H1 (cell line): ENCODE measurements around the gene CTSH. TPM values are rescaled to one million over a fixed set of nuclear protein-coding genes. Genes with fewer than 3 reads are reported as not detected.
A peak's percentile ranks its signal among the peaks of the same experiment; 100 is the strongest.

Source experiments
- CTCF ChIA-PET: fragments of 300-600 bp; sonication (Branson Sonifier 250); formaldehyde crosslinking; loops from one replicate; lab custom pipeline; 2021; ENCODE audit not compliant: partially characterized antibody; lab: Charles Lee
- POLR2A ChIA-PET: fragments of 300-600 bp; sonication (Branson Sonifier 250); formaldehyde crosslinking; loops from one replicate; lab custom pipeline; 2021; ENCODE audit warnings: inconsistent platforms; ENCODE audit not compliant: partially characterized antibody; lab: Charles Lee
- DNase-seq, 2 experiments: peaks; one replicate each; pipeline versions ENCODE4 v3.0.0 to v3.0.0-alpha.2; 2010 to 2022; ENCODE audit warnings: low spot score in 2 of 2, low read depth in 1 of 2, mixed read lengths in 1 of 2
- FAIRE-seq: peaks from 2 replicates; lab custom pipeline; 2011; peaks lifted over from hg19 to GRCh38; lab: Jason Lieb, UNC
- H2AFZ ChIP-seq: 2 replicates; pipeline ENCODE4 v1.8.1; 2012; ENCODE audit warnings: low read length, inconsistent platforms
- H2AK5ac ChIP-seq: 2 replicates; pipeline ENCODE4 v1.6.1; 2013; ENCODE audit warnings: low read depth, low read length
- H2BK120ac ChIP-seq: replicated peaks from 2 replicates; pipeline ENCODE3; 2013; ENCODE audit warnings: low read depth, low read length, inconsistent platforms
- H2BK12ac ChIP-seq: 2 replicates; pipeline ENCODE4 v1.6.1; 2013; ENCODE audit warnings: low read depth, low read length
- H2BK15ac ChIP-seq: 2 replicates; pipeline ENCODE4 v1.6.1; 2013; ENCODE audit warnings: low read length
- H2BK20ac ChIP-seq: 2 replicates; pipeline ENCODE4 v1.6.1; 2013; ENCODE audit warnings: low read length
- H2BK5ac ChIP-seq: 2 replicates; pipeline ENCODE4 v1.6.1; 2013; ENCODE audit warnings: low read depth, low read length
- H3K14ac ChIP-seq: 2 replicates; pipeline ENCODE4 v1.6.1; 2013; ENCODE audit warnings: inconsistent platforms; ENCODE audit not compliant: insufficient read length
- H3K18ac ChIP-seq: 2 replicates; pipeline ENCODE4 v1.6.1; 2013; ENCODE audit warnings: low read length; ENCODE audit errors: extremely low read depth
- H3K23ac ChIP-seq: 2 replicates; pipeline ENCODE4 v1.6.1; 2013; ENCODE audit warnings: inconsistent platforms; ENCODE audit not compliant: insufficient read length
- H3K23me2 ChIP-seq: 2 replicates; pipeline ENCODE4 v1.6.1; 2013; ENCODE audit warnings: low read depth, low read length
- H3K27ac ChIP-seq: 2 replicates; pipeline ENCODE4 v1.6.1; 2011; ENCODE audit warnings: low read depth, low read length, inconsistent platforms
- H3K27me3 ChIP-seq, 4 experiments: replicated peaks in 1 of 4; 1 replicate in 1 of 4; 2 replicates in 3 of 4; pipeline versions ENCODE4 v1.6.1 to v1.8.1; 2011 to 2013; ENCODE audit warnings: low read length in 3 of 4, mild to moderate bottlenecking in 3 of 4, inconsistent platforms in 2 of 4, mixed read lengths in 2 of 4, moderate library complexity in 1 of 4; ENCODE audit not compliant: control insufficient read depth in 3 of 4, insufficient read depth in 3 of 4; ENCODE audit errors: extremely low read depth in 1 of 4
- H3K36me3 ChIP-seq, 4 experiments: 2 replicates each; pipeline versions ENCODE4 v1.6.1 to v1.8.1; 2011 to 2013; ENCODE audit warnings: mild to moderate bottlenecking in 4 of 4, low read length in 3 of 4, moderate library complexity in 2 of 4, control low read depth in 1 of 4, inconsistent platforms in 1 of 4; ENCODE audit not compliant: insufficient read depth in 4 of 4, control insufficient read depth in 2 of 4
- H3K4ac ChIP-seq: replicated peaks from 2 replicates; pipeline ENCODE3; 2013; ENCODE audit warnings: low read length, low read depth, mixed read lengths, inconsistent platforms; ENCODE audit not compliant: insufficient read length
- H3K4me1 ChIP-seq, 4 experiments: replicated peaks in 1 of 4; 1 replicate in 1 of 4; 2 replicates in 3 of 4; pipeline versions ENCODE4 v1.6.1 to v1.8.1; 2011 to 2013; ENCODE audit warnings: low read length in 3 of 4, inconsistent platforms in 2 of 4, mixed read lengths in 1 of 4; ENCODE audit not compliant: insufficient read depth in 4 of 4, control insufficient read depth in 3 of 4
- H3K4me2 ChIP-seq, 2 experiments: 2 replicates each; pipeline versions ENCODE4 v1.6.1 to v1.8.1; 2011 to 2013; ENCODE audit warnings: low read depth in 2 of 2, low read length in 2 of 2, control low read depth in 1 of 2, inconsistent platforms in 1 of 2, mild to moderate bottlenecking in 1 of 2; ENCODE audit not compliant: insufficient read depth in 1 of 2
- H3K4me3 ChIP-seq, 4 experiments: fragments of 200-600, 300-600 bp in 1 of 4; sonication (generic), shearing (Covaris generic), sonication (Bioruptor Twin) in 1 of 4; 2 replicates each; pipeline versions ENCODE4 v1.5.1 to v1.8.1; 2011 to 2016; ENCODE audit warnings: low read length in 4 of 4, low read depth in 3 of 4, control low read depth in 2 of 4, inconsistent platforms in 2 of 4, mild to moderate bottlenecking in 2 of 4, mixed read lengths in 1 of 4, moderate library complexity in 1 of 4; ENCODE audit not compliant: insufficient read depth in 2 of 4; ENCODE audit errors: extremely low read depth in 1 of 4
- H3K56ac ChIP-seq: replicated peaks from 2 replicates; pipeline ENCODE3; 2013; ENCODE audit warnings: low read depth, mild to moderate bottlenecking, mixed read lengths, low read length, inconsistent platforms; ENCODE audit not compliant: insufficient read length
- H3K79me1 ChIP-seq: 2 replicates; pipeline ENCODE4 v1.6.1; 2013; ENCODE audit warnings: low read depth, low read length, control low read depth
- H3K79me2 ChIP-seq, 2 experiments: 2 replicates each; pipeline versions ENCODE4 v1.6.1 to v1.8.1; 2012 to 2013; ENCODE audit warnings: low read length in 2 of 2, mild to moderate bottlenecking in 2 of 2, inconsistent platforms in 1 of 2; ENCODE audit not compliant: insufficient read depth in 2 of 2, control insufficient read depth in 1 of 2
- H3K9ac ChIP-seq, 4 experiments: replicated peaks in 1 of 4; 1 replicate in 1 of 4; 2 replicates in 3 of 4; pipeline versions ENCODE4 v1.6.1 to v1.8.1; 2011 to 2013; ENCODE audit warnings: low read depth in 3 of 4, low read length in 3 of 4, control low read depth in 2 of 4, mild to moderate bottlenecking in 2 of 4, moderate library complexity in 2 of 4, inconsistent platforms in 1 of 4; ENCODE audit errors: extremely low read depth in 1 of 4
- H3K9me3 ChIP-seq, 2 experiments: 2 replicates each; pipeline versions ENCODE4 v1.6.1 to v1.8.1; 2012 to 2013; ENCODE audit warnings: mild to moderate bottlenecking in 2 of 2, moderate library complexity in 2 of 2, control low read depth in 1 of 2, inconsistent platforms in 1 of 2, low read depth in 1 of 2, low read length in 1 of 2, mixed read lengths in 1 of 2; ENCODE audit not compliant: insufficient read depth in 2 of 2
- H4K20me1 ChIP-seq, 2 experiments: replicated peaks in 1 of 2; 2 replicates each; pipeline versions ENCODE3 to v1.8.1; 2011 to 2013; ENCODE audit warnings: inconsistent platforms in 2 of 2, low read length in 2 of 2, mild to moderate bottlenecking in 1 of 2; ENCODE audit not compliant: insufficient read depth in 2 of 2, control insufficient read depth in 1 of 2
- H4K5ac ChIP-seq: 2 replicates; pipeline ENCODE4 v1.6.1; 2013; ENCODE audit warnings: low read length, low read depth, mixed read lengths, inconsistent platforms; ENCODE audit not compliant: insufficient read length
- H4K8ac ChIP-seq: 2 replicates; pipeline ENCODE4 v1.8.0; 2013; ENCODE audit warnings: mild to moderate bottlenecking, moderate library complexity, low read length, inconsistent platforms; ENCODE audit not compliant: insufficient read depth; ENCODE audit errors: extremely low read depth
- H4K91ac ChIP-seq: replicated peaks from 2 replicates; pipeline ENCODE3; 2013; ENCODE audit warnings: low read length, mixed read lengths, inconsistent platforms; ENCODE audit not compliant: insufficient read length
- TBP ChIP-seq: IDR thresholded peaks from 2 replicates; pipeline ENCODE4 v1.6.1; 2011; ENCODE audit warnings: low read depth, low read length, improper control_type of control experiment
- YY1 ChIP-seq: IDR thresholded peaks from 2 replicates; pipeline ENCODE4 v1.6.1; 2011; ENCODE audit warnings: low read depth, mild to moderate bottlenecking, low read length
- WGBS, 2 experiments: shearing (Covaris generic) in 1 of 2; methylation state at CpG; one replicate each; pipeline versions ENCODE4 v1.1.6 to v1.1.7; 2013 to 2015; ENCODE audit warnings: low lambda C conversion rate in 2 of 2, mixed read lengths in 2 of 2, inconsistent platforms in 1 of 2, low coverage in 1 of 2, missing lambda C conversion rate in 1 of 2; ENCODE audit not compliant: insufficient replicate concordance in 2 of 2, insufficient coverage in 1 of 2, insufficient read length in 1 of 2; ENCODE audit errors: extremely low coverage in 1 of 2, missing lambda C conversion rate in 1 of 2; 5-methylcytosine and 5-hydroxymethylcytosine counted together
- polyA plus RNA-seq, 7 experiments: library from polyadenylated mRNA; depleted of rRNA in 3 of 7; stranded (reverse) in 5 of 7; unstranded in 2 of 7; fragments of >200 nt in 5 of 7; fragments of 200-250 nt in 2 of 7; gene quantifications; 1 replicate in 5 of 7; 2 replicates in 1 of 7; 4 replicates in 1 of 7; pipeline versions ENCODE4 v1.2.1 to v1.2.3, GENCODE V29; 2011 to 2013; ENCODE audit warnings: missing spikeins in 2 of 7, mixed read lengths in 2 of 7
- total RNA-seq: library from RNA; stranded (reverse); fragmentation: NEBNext Ultra II Directional; extraction: Animal tissue kit (Norgen Biotek cat#: 25700); gene quantifications from 2 replicates; pipeline ENCODE4 v1.2.1, GENCODE V29; 2021

The CTSH gene
- total and polyA plus RNA-seq, 2 of the 8 experiments (the other 6 are each of a cell fraction or from before 2014, with no cell fraction given) = 34.0 to 36.8 TPM

GRCh38 chr15:78928616-78929093 lies 16.2 kb downstream of the CTSH start:
- H3K79me2 ChIP-seq = no peaks in the 10 kb centered on the region
- no peak overlapping the region for H4K91ac ChIP-seq
- H3K4me3 ChIP-seq = no peak overlapping the region
- no peak overlapping the region for H2BK120ac ChIP-seq
- ChIA-PET POLR2A (no interaction called here), CTCF (interaction anchor here (1.3 kb wide), 1 partner anchor 15 kb away, joined by 3 read pairs; no protein-coding TSS in a partner anchor)
- FAIRE-seq (no peak), DNase-seq (no peak)
- no peak overlapping the region for H2BK12ac ChIP-seq
- H3K4ac ChIP-seq = no peak overlapping the region
- no peak overlapping the region for H3K4me2 ChIP-seq
- peak overlapping the region; percentile 55 for H3K56ac ChIP-seq
- no peak overlapping the region for H3K14ac ChIP-seq
- H3K23ac ChIP-seq = no peak overlapping the region
- H2BK5ac ChIP-seq = no peak overlapping the region
- no peak overlapping the region for H2BK15ac ChIP-seq
- no peak overlapping the region for H3K9ac ChIP-seq
- peaks cover 0 to 2% of the 10 kb centered on the region in 2 experiments for H4K20me1 ChIP-seq
- H3K27me3 ChIP-seq = no peaks in the 10 kb centered on the region; a peak in 1 of 7 replicates
- H3K27ac ChIP-seq = no peak overlapping the region
- no peaks in the 10 kb centered on the region for H3K9me3 ChIP-seq
- TF ChIP-seq YY1 (no peak), TBP (no peak)
- no peaks in the 10 kb centered on the region for H3K79me1 ChIP-seq
- no peak overlapping the region for H2AK5ac ChIP-seq
- no peak overlapping the region for H2BK20ac ChIP-seq
- H2AFZ ChIP-seq = no peak overlapping the region
- H3K4me1 ChIP-seq = no peaks in the 10 kb centered on the region
- WGBS, 2 experiments = 89% methylated on average over 14 of the region's 14 CpGs; no CpG with 5 or more reads in 1 of the 2 experiments
- 0 out of 2 replicates have a peak overlapping the region, but pooled peaks have one; percentile 15 for H4K8ac ChIP-seq
- H3K36me3 ChIP-seq = peaks cover 0 to 3% (median 0%) of the 10 kb centered on the region in 4 experiments; a peak in 3 of 8 replicates
- H3K18ac ChIP-seq = no peak overlapping the region
- no peak overlapping the region for H4K5ac ChIP-seq
- no peaks in the 10 kb centered on the region for H3K23me2 ChIP-seq
